ENCODE results near the gene EIF5AL1. TPM values are rescaled to one million over a fixed set of nuclear protein-coding genes. Genes with fewer than 3 reads are reported as not detected.

EIF5AL1 gene
- total and polyA plus RNA-seq, 10 of the 15 experiments (the other 5 are each of a cell fraction or from before 2014, with no cell fraction given) = 0.02 to 8.3 (median 0.45) TPM; not detected in 1

- intact Hi-C loops (cut with micrococcal nuclease; ENCODE audit: unreplicated experiment) (no loop called here), in situ Hi-C loops (cut with MboI) (no loop called here)
- POLR2A ChIA-PET = no interaction called here
- Histone ChIP-seq H3K79me2 (ENCODE audit: control insufficient read depth, insufficient read depth, low read length) (no peaks in the 10 kb centered on the region), H3K4me3 (no peak overlapping the region), H3K4me2 (ENCODE audit: control insufficient read depth, insufficient read depth) (no peak overlapping the region), H4K20me1 (ENCODE audit: control insufficient read depth, insufficient read depth) (no peaks in the 10 kb centered on the region), H3K9ac (ENCODE audit: control insufficient read depth, insufficient read depth, low read length) (no peak overlapping the region), H3K36me3 (ENCODE audit: control insufficient read depth in 2 of 2, insufficient read depth in 2 of 2, low read length in 1 of 2) (no peaks in the 10 kb centered on the region), H3K27me3 (replicated peaks in 1 of 2; ENCODE audit: control insufficient read depth in 2 of 2, insufficient read depth in 2 of 2, low read length in 1 of 2) (no peaks in the 10 kb centered on the region), H2AFZ (ENCODE audit: control insufficient read depth, low read depth, low read length) (no peak overlapping the region), H3K4me1 (ENCODE audit: control insufficient read depth, insufficient read depth, low read length) (no peaks in the 10 kb centered on the region), H3K9me3 (replicated peaks; ENCODE audit: control insufficient read depth, insufficient read depth, low read length) (no peaks in the 10 kb centered on the region), H3K27ac (ENCODE audit: control insufficient read depth, insufficient read depth) (no peak overlapping the region)
- no TSS peak for BruUV-seq (replicated peaks)
- no peak for FAIRE-seq
- CTCF ChIA-PET = interaction anchor here (0.6 to 3.2 kb wide), 4 partner anchors 7 to 14 kb away, joined by 3 to 14 read pairs (median 7); no protein-coding TSS in a partner anchor
- SMC1A ChIA-PET (ENCODE audit: uncharacterized antibody, unreplicated experiment) = interaction anchor here (0.7 kb wide), 1 partner anchor 100 kb away, joined by 3 read pairs; no protein-coding TSS in a partner anchor
- no peak for DNase-seq (ENCODE audit: low read depth, low spot score)
- ATAC-seq = no peak
- TF ChIP-seq POLR2AphosphoS2 (IDR thresholded peaks at IDR 0.05; ENCODE audit: low read depth, low read length) (no peak), SIX5 (IDR thresholded peaks at IDR 0.05; ENCODE audit: low read depth, low read length, severe bottlenecking) (no peak), KAT2A (conservative IDR thresholded peaks at IDR 0.05; ENCODE audit: control insufficient read depth, low read depth, low read length) (no peak), TCF3 (IDR thresholded peaks at IDR 0.05; ENCODE audit: borderline replicate concordance, insufficient read depth, low read depth, low read length) (no peak), IKZF1 (conservative IDR thresholded peaks at IDR 0.05) (no peak)
- WGBS (ENCODE audit: insufficient coverage, insufficient replicate concordance, low lambda C conversion rate, missing lambda C conversion rate) = 52% methylated on average over 7 of the region's 7 CpGs
- RAD21 ChIA-PET (ENCODE audit: unreplicated experiment) = no interaction called here
Observed at GRCh38 chr10:79475119-79475653, 37.1 kb upstream of the EIF5AL1 start.

GRCh38 chr10:79475877-79476276 is 36.5 kb upstream of the EIF5AL1 start:
- in situ Hi-C loops (cut with MboI) (no loop called here), intact Hi-C loops (cut with micrococcal nuclease; ENCODE audit: unreplicated experiment) (no loop called here)
- H3K4me1 ChIP-seq (ENCODE audit: control insufficient read depth, insufficient read depth, low read length) = no peaks in the 10 kb centered on the region
- H3K4me2 ChIP-seq (ENCODE audit: control insufficient read depth, insufficient read depth) = no peak overlapping the region
- no peaks in the 10 kb centered on the region for H3K9me3 ChIP-seq (replicated peaks; ENCODE audit: control insufficient read depth, insufficient read depth, low read length)
- H3K4me3 ChIP-seq = no peak overlapping the region
- CTCF ChIA-PET = interaction anchor here (0.6 to 3.2 kb wide), 3 partner anchors 8 to 15 kb away, joined by 3 to 14 read pairs (median 7); no protein-coding TSS in a partner anchor
- H3K9ac ChIP-seq (ENCODE audit: control insufficient read depth, insufficient read depth, low read length) = no peak overlapping the region
- no peaks in the 10 kb centered on the region for H3K27me3 ChIP-seq (replicated peaks in 1 of 2; ENCODE audit: control insufficient read depth in 2 of 2, insufficient read depth in 2 of 2, low read length in 1 of 2)
- no peaks in the 10 kb centered on the region for H3K36me3 ChIP-seq (ENCODE audit: control insufficient read depth in 2 of 2, insufficient read depth in 2 of 2, low read length in 1 of 2)
- no peak for TF ChIP-seq ELK1 (IDR thresholded peaks at IDR 0.05; ENCODE audit: low read depth, low read length)
- no peak for TF ChIP-seq SREBF2 (IDR thresholded peaks at IDR 0.05; ENCODE audit: low read length)
- POLR2A ChIA-PET = no interaction called here
- FAIRE-seq (no peak), DNase-seq (ENCODE audit: low read depth, low spot score) (no peak), ATAC-seq (no peak)
- H2AFZ ChIP-seq (ENCODE audit: control insufficient read depth, low read depth, low read length) = no peak overlapping the region
- BruUV-seq (replicated peaks) = no TSS peak
- 7% methylated on average over 3 of the region's 3 CpGs for WGBS (ENCODE audit: insufficient coverage, insufficient replicate concordance, low lambda C conversion rate, missing lambda C conversion rate)
- H3K27ac ChIP-seq (ENCODE audit: control insufficient read depth, insufficient read depth) = no peak overlapping the region
- no peaks in the 10 kb centered on the region for H4K20me1 ChIP-seq (ENCODE audit: control insufficient read depth, insufficient read depth)
- RAD21 ChIA-PET (ENCODE audit: unreplicated experiment) = interaction anchor here (0.8 kb wide), 1 partner anchor 101 kb away, joined by 3 read pairs; no protein-coding TSS in a partner anchor
- SMC1A ChIA-PET (ENCODE audit: uncharacterized antibody, unreplicated experiment) = interaction anchor here (1.5 kb wide), 1 partner anchor 102 kb away, joined by 4 read pairs; no protein-coding TSS in a partner anchor
- H3K79me2 ChIP-seq (ENCODE audit: control insufficient read depth, insufficient read depth, low read length) = no peaks in the 10 kb centered on the region
